Germinal center (tissue), 1 donor: ENCODE data around the gene EIF1.

Experiments
- DNase-seq: peaks from one replicate; pipeline ENCODE4 v3.0.0; 2012; ENCODE audit warnings: mixed read lengths, low spot score

The EIF1 gene

GRCh38 chr17:41702712-41703111 is 14.0 kb downstream of the EIF1 start:
- no peak for DNase-seq

- no peak for DNase-seq
Measured at GRCh38 chr17:41705271-41705991, 16.7 kb downstream of the EIF1 start.

- DNase-seq, result no peak
Measured at GRCh38 chr17:41707803-41708669, 19.4 kb downstream of the EIF1 start.

- DNase-seq, result no peak
Measured at GRCh38 chr17:41710472-41711090, 21.9 kb downstream of the EIF1 start.

DNA sequence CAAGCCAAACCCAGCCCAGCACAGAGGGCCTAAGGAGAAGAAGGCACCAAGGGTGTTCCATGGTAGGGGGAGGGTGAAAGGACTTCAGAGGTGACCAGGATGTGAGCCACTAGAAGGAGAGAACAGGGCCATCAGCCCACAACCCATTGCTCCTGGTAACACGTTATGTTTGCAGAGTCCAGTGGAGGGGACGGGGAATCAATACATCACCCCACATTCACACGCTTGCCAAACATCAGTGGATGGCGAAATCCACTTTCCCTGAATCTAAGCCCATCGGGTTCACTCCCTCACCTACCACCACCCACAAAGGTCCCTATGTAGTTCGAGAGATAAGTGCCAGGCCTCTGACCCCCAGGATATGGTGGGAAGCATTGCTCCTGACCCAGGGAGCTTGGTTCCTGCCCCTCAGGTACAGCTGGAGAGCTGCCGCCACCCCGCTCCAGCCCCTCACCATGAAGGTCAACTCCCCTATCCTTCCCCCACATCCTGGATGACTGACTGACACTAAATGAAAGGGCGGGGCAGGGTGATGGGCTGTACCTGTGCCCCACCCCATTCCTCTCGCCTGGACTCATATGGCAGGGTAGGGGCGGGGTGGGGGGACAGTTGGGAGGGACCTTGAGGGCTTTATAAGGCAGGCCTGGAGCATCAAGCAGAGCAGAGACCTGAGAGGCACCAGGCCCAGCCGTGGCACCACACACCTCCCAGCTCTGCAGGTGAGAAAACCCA is 23.1 kb downstream of the EIF1 start, which contains the start of gene GAST:
GAST (plus strand) TSS at position 663 of the 732 bp plus-strand sequence. CDS start 3,106 bp downstream, outside the sequence.
- no peak for DNase-seq

DNA sequence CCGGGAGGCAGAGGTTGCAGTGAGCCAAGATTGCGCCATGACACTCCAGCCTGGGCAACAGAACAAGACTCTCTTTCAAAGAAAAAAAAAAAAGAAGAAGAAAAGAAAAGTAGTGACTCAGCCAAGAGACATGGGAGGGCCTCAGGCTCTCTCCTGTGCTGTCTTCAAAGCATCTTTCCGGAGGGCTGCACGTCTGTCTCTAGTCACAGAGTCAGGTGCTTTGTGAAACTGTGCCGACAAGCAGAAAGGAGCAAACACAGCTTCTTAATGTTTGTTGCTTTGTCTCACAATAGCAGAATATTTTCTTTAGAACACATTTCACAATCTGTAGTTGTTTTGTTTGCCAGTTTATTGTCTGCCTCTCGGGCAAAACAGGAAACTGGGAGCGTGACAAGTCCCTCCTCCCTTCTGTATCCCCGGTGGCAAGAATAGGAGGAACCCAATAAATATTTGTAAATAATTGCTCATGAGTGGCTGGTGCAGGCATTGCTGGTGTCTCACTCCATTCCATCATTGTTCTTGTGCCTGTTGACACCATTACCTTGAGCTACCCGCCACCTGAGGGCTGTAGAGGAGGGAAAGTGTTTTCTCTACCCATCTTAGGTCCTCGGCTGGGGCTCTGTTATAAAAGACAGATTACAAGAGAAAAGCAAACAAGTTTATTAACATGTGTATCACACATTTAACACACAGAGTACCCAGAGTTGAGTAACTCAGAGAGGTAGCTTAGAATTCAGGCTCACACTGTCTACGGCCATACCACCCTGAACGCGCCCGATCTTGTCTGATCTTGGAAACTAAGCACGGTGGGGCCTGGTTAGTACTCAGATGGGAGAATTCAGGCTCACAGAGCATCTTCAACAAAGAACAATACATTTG is 29.0 kb downstream of the EIF1 start:
- no peak for DNase-seq

DNA sequence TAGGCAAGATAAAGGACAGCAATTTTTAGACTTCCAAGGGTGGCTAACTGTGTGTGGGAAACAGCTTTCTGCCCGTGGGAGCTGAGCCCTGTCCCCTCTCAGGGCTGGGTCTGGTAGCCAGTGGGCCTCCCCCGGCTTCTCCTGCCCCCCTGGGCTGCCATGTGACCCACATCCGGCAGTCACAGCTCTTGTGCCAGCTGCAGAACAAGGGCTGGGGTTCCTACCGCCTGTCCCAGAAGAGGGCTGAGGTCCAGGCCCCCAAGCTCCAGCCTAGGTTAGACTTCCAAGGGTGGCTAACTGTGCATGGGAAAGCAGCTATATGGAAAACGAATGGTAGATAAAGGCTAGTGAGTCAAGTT is 29.6 kb downstream of the EIF1 start:
- no peak for DNase-seq

DNA sequence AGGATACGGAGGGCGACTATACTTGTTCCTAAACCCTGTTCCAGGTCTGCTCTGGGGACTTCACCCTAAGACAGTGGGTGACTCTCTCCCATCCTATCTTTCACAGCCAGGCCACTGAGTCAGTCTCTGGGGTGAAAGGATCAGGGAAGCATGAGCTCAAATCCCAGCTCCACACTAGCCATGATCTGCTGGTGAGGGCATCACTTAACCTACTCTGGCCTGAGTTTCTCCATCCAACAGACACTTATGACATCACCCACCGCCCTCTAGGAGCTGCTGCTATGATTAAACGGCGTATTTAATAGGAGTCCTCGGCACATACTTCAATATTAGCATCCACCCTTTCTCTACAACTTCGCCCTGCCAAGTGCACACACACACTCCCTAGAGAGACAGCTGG is 33.5 kb downstream of the EIF1 start:
- no peak for DNase-seq

GRCh38 chr17:41723801-41724475 is 35.3 kb downstream of the EIF1 start:
- no peak for DNase-seq

DNA sequence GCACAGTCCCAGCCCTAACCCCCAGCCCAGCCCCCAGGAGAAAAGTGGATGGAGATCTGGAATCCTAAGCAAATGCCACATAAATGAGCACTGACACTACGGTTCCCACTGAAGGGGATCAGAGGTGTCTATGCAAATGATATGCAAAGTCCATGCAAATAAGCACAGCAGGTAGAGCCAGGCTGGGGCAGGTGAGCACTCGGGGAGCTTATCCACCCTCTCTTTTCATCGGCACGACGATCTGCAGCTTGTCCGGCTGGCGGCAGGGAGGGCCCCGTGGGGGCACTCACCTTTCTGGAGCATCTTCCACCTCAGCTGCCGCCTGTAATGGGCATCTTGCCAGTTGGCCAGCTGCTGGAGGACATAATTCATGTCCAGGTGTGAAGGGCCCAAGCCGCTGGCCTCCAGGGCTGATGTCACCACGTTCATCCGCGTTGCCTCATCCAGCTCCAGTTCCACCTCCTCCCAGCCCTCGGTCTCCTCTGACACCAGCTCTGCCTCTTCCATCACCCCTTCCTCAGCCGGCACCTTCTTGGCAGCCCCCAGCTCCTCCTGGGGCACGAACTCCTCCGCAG is 35.9 kb downstream of the EIF1 start:
- no peak for DNase-seq

DNA sequence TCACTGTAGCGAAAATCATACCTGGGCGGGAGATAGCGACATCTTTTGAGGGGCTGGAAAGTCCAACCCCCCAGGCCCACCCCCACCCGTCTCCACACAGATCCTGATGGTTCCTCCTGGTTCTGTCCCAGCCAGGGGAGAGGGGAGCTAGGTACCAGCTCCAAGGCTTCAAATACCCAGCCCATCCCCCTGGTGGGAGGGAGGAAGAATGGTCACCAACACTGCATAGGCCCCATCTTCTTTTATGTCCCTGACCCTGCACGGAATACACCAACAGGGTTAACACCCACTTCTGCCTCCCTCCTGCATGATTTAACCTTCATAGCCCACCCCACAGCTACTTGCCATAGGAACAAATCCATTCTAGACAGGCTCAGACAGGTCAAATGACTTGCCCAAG is 36.4 kb downstream of the EIF1 start:
- DNase-seq, result no peak

DNA sequence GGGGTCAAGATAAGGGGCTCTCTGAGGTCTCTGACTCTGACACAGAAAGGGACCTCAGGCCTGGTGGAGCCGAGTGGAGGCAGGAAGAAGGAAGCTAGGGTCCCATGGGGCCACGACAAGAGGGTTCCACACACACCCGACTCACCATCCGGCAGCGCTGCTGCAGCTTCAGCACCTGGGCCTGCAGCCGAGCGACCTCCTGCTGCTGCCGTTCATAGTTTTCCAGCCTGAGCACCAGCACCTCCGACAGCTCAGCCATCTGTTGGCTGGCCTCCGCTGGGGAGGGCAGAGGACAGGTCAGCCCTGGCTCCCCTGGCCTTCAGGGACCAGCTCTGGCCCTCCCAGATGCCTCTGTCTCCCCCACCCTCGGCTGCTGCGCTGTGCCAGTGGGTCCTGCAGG is 39.4 kb downstream of the EIF1 start:
- DNase-seq, result no peak

DNA sequence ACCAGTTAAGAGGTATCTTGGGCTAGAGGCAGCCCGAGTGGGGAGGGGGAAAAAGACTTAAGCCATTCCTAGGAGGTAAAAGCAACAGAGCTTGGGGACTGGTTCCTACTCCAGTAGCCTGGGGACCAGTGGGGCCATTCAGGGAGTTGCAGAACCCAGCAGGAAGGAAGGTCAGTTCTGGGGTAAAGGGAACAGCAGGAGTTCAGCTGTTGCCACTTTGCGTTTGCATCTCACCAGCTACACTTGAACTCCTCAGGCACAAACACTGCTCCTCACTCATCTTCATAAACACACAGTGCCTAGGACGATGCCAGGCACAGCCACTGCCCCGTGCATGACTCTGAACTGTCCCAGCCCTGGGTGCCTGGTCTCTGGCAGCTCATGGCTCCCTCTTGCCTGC is 41.8 kb downstream of the EIF1 start:
- DNase-seq, result no peak

- no peak for DNase-seq
Measured at GRCh38 chr17:41731836-41732235, 43.2 kb downstream of the EIF1 start.

GRCh38 chr17:41733348-41734138 is 44.9 kb downstream of the EIF1 start:
- no peak for DNase-seq

GRCh38 chr17:41734139-41734948 is 45.7 kb downstream of the EIF1 start, which contains the start of gene HAP1:
HAP1 (minus strand) TSS chr17:41734643; CDS start chr17:41734634, 9 bp downstream.
- DNase-seq, result peak; percentile 36

GRCh38 chr17:41734949-41735313 is 46.2 kb downstream of the EIF1 start:
- no peak for DNase-seq

DNA sequence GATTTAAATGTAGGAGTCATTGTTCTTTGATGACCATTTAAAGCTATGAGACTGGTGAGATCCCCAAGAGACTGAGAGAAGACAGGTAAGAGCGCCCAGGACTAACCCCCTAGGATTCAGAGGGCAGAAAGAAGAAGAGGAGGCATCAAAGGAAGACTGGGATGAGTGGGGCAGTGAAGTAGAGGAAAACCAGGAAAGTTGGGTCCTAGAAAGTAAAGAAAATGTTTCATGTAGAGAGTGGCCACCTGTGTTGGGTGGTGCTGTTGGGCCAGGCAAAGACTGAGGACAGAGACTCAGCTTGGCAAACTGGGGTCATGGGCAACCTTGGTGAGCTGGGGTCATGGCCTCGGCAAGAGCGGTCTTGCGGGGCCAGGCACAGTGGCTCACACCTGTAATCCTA is 47.1 kb downstream of the EIF1 start:
- no peak for DNase-seq
